HL-60 (cell line): ENCODE results near the gene SIMC1.

ENCODE experiments used
- DNase-seq, 2 experiments: peaks; one replicate each; pipeline ENCODE4 v3.0.0-alpha.2; 2010 to 2020; ENCODE audit warnings: low read depth in 1 of 2, low spot score in 1 of 2
- H3K27ac ChIP-seq: fragments of 250-450 bp; sonication (Bioruptor Pico); replicated peaks from 2 replicates; pipeline ENCODE4 v1.5.1; 2020; ENCODE audit warnings: mild to moderate bottlenecking, moderate library complexity
- H3K27me3 ChIP-seq: fragments of 250-450 bp; sonication (Bioruptor Pico); 2 replicates; pipeline ENCODE4 v1.5.1; 2021; ENCODE audit warnings: mild to moderate bottlenecking, moderate library complexity; ENCODE audit not compliant: insufficient read depth, poor library complexity, severe bottlenecking
- H3K4me3 ChIP-seq: replicated peaks from 2 replicates; pipeline ENCODE4 v1.5.1; 2011; ENCODE audit warnings: mild to moderate bottlenecking, control low read depth, low read length; ENCODE audit not compliant: insufficient read depth
- CTCF ChIP-seq: IDR thresholded peaks from one replicate; pipeline ENCODE4 v1.5.1; 2011; ENCODE audit warnings: low read length, control low read depth, inconsistent platforms; ENCODE audit not compliant: insufficient read depth
- GABPA ChIP-seq: IDR thresholded peaks from 2 replicates; pipeline ENCODE4 v1.6.1; 2012; ENCODE audit warnings: low read depth
- POLR2AphosphoS5 ChIP-seq: IDR thresholded peaks from 2 replicates; pipeline ENCODE4 v1.6.1; 2012; ENCODE audit warnings: low read depth
- REST ChIP-seq: IDR thresholded peaks from 2 replicates; pipeline ENCODE4 v1.6.1; 2012; ENCODE audit warnings: low read depth; ENCODE audit not compliant: insufficient replicate concordance
- SPI1 ChIP-seq: IDR thresholded peaks from 2 replicates; pipeline ENCODE4 v1.6.1; 2012; ENCODE audit warnings: low read depth, mild to moderate bottlenecking, borderline replicate concordance

Gene SIMC1

GRCh38 chr5:176391479-176391878 lies 153.3 kb downstream of the SIMC1 start:
- TF ChIP-seq SPI1 (no peak), REST (no peak), GABPA (no peak), CTCF (no peak), POLR2AphosphoS5 (no peak; the same call in 1 of the 2 replicates)
- no peak for DNase-seq

DNA sequence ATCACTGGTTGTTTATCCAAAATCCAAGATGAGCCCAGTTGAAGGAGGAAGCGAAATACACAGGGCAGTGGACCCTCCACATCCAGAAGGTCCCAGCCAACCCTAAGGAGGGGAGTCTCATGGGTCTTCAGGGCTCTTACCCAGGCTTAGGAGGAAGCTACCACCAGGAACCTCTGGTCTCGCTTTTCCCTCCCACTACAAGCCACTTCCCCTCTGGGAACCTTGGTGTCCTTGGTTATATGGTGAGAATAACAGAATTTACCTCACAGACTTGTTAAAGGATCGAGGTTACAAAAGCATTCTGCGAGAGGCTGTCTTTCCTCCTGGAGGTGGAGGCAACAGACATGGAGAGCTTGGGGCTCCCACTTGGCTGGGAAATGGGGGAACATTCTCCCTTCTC lies 153.8 kb downstream of the SIMC1 start:
- TF ChIP-seq SPI1 (peak; percentile 98), REST (no peak), CTCF (no peak), POLR2AphosphoS5 (no peak), GABPA (no peak)
- Histone ChIP-seq H3K27ac (peak overlapping the region; percentile 70), H3K4me3 (no peak overlapping the region), H3K27me3 (no peaks in the 10 kb centered on the region)
- DNase-seq: peak; percentile 68 to 86

More at GRCh38 chr5:176391479-176391878, 153.3 kb downstream of the SIMC1 start:
- H3K27ac ChIP-seq: peak overlapping the region; percentile 70
- no peaks in the 10 kb centered on the region for H3K27me3 ChIP-seq
- no peak overlapping the region for H3K4me3 ChIP-seq

DNA sequence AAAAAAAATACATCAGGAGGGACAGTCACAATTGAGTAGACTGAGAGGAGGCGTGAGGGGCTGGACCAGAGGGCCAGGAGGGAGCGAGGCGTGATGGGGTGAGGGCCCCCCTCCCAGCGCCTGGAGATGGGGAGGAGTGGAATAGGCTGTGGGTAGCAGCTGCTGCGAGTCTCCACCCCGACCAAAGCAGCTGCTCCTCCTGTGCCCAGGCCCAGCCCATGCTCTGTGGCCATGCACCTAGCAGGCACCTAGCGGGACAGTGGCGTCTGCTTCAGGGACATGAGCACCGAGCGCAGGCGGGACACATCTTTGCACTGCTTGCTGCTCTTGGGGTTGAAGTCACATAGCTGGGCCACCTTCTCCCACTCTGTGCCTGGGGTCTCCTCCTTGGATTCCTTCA lies 154.3 kb downstream of the SIMC1 start:
- no peaks in the 10 kb centered on the region for H3K27me3 ChIP-seq
- H3K27ac ChIP-seq: peak overlapping the region; percentile 70
- TF ChIP-seq SPI1: no peak
- no peak for TF ChIP-seq GABPA
- no peak for TF ChIP-seq POLR2AphosphoS5
- no peak for TF ChIP-seq REST
- no peak for TF ChIP-seq CTCF
- H3K4me3 ChIP-seq: no peak overlapping the region
- DNase-seq: no peak
